Gastroesophageal sphincter (tissue), 3 donors: ENCODE data around the gene SHISAL2A.

Experiments used
- POLR2A ChIP-seq, 2 donors: fragments of 450-650 bp; IDR thresholded peaks; one replicate each; pipeline ENCODE4 v1.6.1; 2017; ENCODE audit warnings: antibody characterized with exemption in 2 of 2, mild to moderate bottlenecking in 2 of 2, moderate library complexity in 1 of 2
- POLR2AphosphoS5 ChIP-seq: sonication (generic); formaldehyde crosslinking; IDR thresholded peaks from one replicate; pipeline ENCODE4 v1.6.1; 2017; ENCODE audit warnings: antibody characterized with exemption
- TF ChIP-seq, protein P1 (sequence below), 4 experiments: fragments of 200-600 bp in 2 of 4; fragments of 450-650 bp in 2 of 4; sonication (generic) in 1 of 4; IDR thresholded peaks; one replicate each; pipeline ENCODE4 v1.5.1; 2017 to 2019; ENCODE audit warnings: antibody characterized with exemption in 4 of 4, mild to moderate bottlenecking in 2 of 4, moderate library complexity in 2 of 4

DNA sequence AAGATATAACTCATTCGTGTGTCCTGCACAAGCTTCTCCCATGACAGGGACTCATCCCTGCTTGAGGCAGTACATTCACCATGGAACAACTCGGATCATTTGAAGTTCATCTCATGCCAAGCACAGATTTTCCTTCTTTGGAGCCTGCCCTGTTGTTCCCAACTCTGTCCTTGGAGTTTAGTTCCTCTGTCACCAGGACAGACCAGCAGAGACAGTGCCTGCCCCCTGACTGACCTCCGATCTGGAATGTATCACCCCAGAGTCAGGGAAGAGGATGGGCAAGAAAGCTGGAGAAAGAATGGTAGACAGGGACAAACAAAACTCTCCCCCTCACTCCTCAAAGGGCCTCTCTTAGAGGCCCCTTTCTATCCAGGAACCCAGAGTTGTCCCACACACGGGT lies 5.0 kb downstream of the SHISAL2A start:
- TF ChIP-seq, protein P1, sequence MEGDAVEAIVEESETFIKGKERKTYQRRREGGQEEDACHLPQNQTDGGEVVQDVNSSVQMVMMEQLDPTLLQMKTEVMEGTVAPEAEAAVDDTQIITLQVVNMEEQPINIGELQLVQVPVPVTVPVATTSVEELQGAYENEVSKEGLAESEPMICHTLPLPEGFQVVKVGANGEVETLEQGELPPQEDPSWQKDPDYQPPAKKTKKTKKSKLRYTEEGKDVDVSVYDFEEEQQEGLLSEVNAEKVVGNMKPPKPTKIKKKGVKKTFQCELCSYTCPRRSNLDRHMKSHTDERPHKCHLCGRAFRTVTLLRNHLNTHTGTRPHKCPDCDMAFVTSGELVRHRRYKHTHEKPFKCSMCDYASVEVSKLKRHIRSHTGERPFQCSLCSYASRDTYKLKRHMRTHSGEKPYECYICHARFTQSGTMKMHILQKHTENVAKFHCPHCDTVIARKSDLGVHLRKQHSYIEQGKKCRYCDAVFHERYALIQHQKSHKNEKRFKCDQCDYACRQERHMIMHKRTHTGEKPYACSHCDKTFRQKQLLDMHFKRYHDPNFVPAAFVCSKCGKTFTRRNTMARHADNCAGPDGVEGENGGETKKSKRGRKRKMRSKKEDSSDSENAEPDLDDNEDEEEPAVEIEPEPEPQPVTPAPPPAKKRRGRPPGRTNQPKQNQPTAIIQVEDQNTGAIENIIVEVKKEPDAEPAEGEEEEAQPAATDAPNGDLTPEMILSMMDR (IDR thresholded peaks at IDR 0.05), result no peak
- no peak for TF ChIP-seq POLR2AphosphoS5
- no peak for TF ChIP-seq POLR2A (IDR thresholded peaks at IDR 0.05)
